Sigmoid colon (tissue), 7 donors: ENCODE measurements around the gene HAPLN3. TPM values are rescaled to one million over a fixed set of nuclear protein-coding genes. Genes with fewer than 3 reads are reported as not detected.
A peak's percentile ranks its signal among the peaks of the same experiment; 100 is the strongest.

Experiments
- DNase-seq: peaks from one replicate; pipeline ENCODE4 v3.0.0-alpha.2; 2019
- H3K27ac ChIP-seq, 4 donors: fragments of 200-600 bp; sonication (generic); one replicate each; pipeline ENCODE4 v1.5.1; 2016 to 2019; ENCODE audit warnings: mild to moderate bottlenecking in 1 of 4
- H3K27me3 ChIP-seq, 3 donors: fragments of 200-600 bp; sonication (generic); one replicate each; pipeline ENCODE4 v1.5.1; 2019; ENCODE audit warnings: mild to moderate bottlenecking in 1 of 3
- H3K36me3 ChIP-seq, 4 donors: fragments of 200-600 bp; sonication (generic); one replicate each; pipeline ENCODE4 v1.5.1; 2016 to 2019
- H3K4me1 ChIP-seq, 4 donors: fragments of 200-600 bp; sonication (generic); one replicate each; pipeline ENCODE4 v1.5.1; 2017 to 2019
- H3K4me3 ChIP-seq, 4 donors: fragments of 200-600 bp; sonication (generic); one replicate each; pipeline ENCODE4 v1.5.1; 2017 to 2019; ENCODE audit warnings: mild to moderate bottlenecking in 2 of 4, moderate library complexity in 1 of 4
- H3K9me3 ChIP-seq, 4 donors: fragments of 200-600 bp in 3 of 4; sonication (generic) in 3 of 4; one replicate each; pipeline versions ENCODE4 v1.5.1 to v1.6.1; 2013 to 2019
- CTCF ChIP-seq, 4 experiments: fragments of 450-650 bp in 3 of 4; fragments of 200-600 bp in 1 of 4; IDR thresholded peaks; one replicate each; pipeline ENCODE4 v1.5.1; 2016 to 2019; ENCODE audit warnings: antibody characterized with exemption in 4 of 4, mild to moderate bottlenecking in 3 of 4, moderate library complexity in 2 of 4
- EP300 ChIP-seq, 4 donors: sonication (generic); formaldehyde crosslinking; IDR thresholded peaks; one replicate each; pipeline ENCODE4 v1.6.1; 2017; ENCODE audit warnings: antibody characterized with exemption in 4 of 4
- POLR2A ChIP-seq, 2 donors: fragments of 450-650 bp; IDR thresholded peaks; one replicate each; pipeline ENCODE4 v1.6.1; 2016; ENCODE audit warnings: antibody characterized with exemption in 2 of 2, mild to moderate bottlenecking in 2 of 2, moderate library complexity in 2 of 2
- POLR2AphosphoS5 ChIP-seq, 4 donors: sonication (generic); formaldehyde crosslinking; IDR thresholded peaks; one replicate each; pipeline ENCODE4 v1.6.1; 2017; ENCODE audit warnings: antibody characterized with exemption in 4 of 4
- WGBS, 2 donors: extraction: QIAGEN DNeasy Blood & Tissue Kit; methylation state at CpG; one replicate each; pipeline ENCODE4 v1.1.7; 2013; 5-methylcytosine and 5-hydroxymethylcytosine counted together
- intact Hi-C: fragments of 100-400 bp; cut with DNase I; formaldehyde crosslinking; loops from one replicate; pipeline ENCODE4 v1.15.1; 2023
- polyA plus RNA-seq, 3 donors: library from polyadenylated mRNA; stranded (reverse); fragments of 200-250 nt; gene quantifications; one replicate each; pipeline ENCODE4 v1.2.3, GENCODE V29; 2013
- total RNA-seq, 4 donors: library from RNA; depleted of rRNA; stranded (reverse); fragments of >200 nt; gene quantifications; one replicate each; pipeline ENCODE4 v1.1.0, GENCODE V29; 2016
- donor health status: healthy with polysubstance abuse.
- donor health status: Bipolar disorder and iron deficiency.
- donor health status: healthy.

The HAPLN3 gene
- total and polyA plus RNA-seq, 7 donors, result 0.60 to 20.9 (median 4.2) TPM; not detected in 1

GRCh38 chr15:88835646-88836045 is 59.7 kb downstream of the HAPLN3 start:
- no peak for DNase-seq
- Histone ChIP-seq H3K9me3 (no peaks in the 10 kb centered on the region), H3K27ac (no peak overlapping the region), H3K27me3 (no peaks in the 10 kb centered on the region), H3K4me1 (no peaks in the 10 kb centered on the region), H3K36me3 (no peaks in the 10 kb centered on the region), H3K4me3 (no peak overlapping the region)
- intact Hi-C loops, result no loop called here
- no peak for TF ChIP-seq CTCF (IDR thresholded peaks at IDR 0.05)
- TF ChIP-seq POLR2A (IDR thresholded peaks at IDR 0.05), result no peak
- no peak for TF ChIP-seq POLR2AphosphoS5 (IDR thresholded peaks at IDR 0.05)
- TF ChIP-seq EP300 (IDR thresholded peaks at IDR 0.05), result no peak
- WGBS, 2 donors, result 45 to 64% methylated on average over 2 of the region's 2 CpGs

- Histone ChIP-seq H3K4me3 (no peak overlapping the region), H3K36me3 (no peaks in the 10 kb centered on the region), H3K27me3 (no peaks in the 10 kb centered on the region), H3K9me3 (no peaks in the 10 kb centered on the region), H3K4me1 (no peaks in the 10 kb centered on the region), H3K27ac (no peak overlapping the region)
- DNase-seq, result no peak
- WGBS, 2 donors, result 84 to 89% methylated on average over 4 of the region's 4 CpGs
- intact Hi-C loops, result no loop called here
- TF ChIP-seq CTCF (IDR thresholded peaks at IDR 0.05) (no peak), POLR2A (IDR thresholded peaks at IDR 0.05) (no peak), POLR2AphosphoS5 (IDR thresholded peaks at IDR 0.05) (no peak), EP300 (IDR thresholded peaks at IDR 0.05) (no peak)
Observed at GRCh38 chr15:88835119-88835518, 60.2 kb downstream of the HAPLN3 start.

- intact Hi-C loops, result loop anchor here (1.0 to 5.0 kb wide), 2 partner anchors 177 to 357 kb away; no protein-coding TSS in a partner anchor
- TF ChIP-seq CTCF (IDR thresholded peaks at IDR 0.05) (peak; percentile 34 to 63 (median 44)), POLR2A (IDR thresholded peaks at IDR 0.05) (no peak), EP300 (IDR thresholded peaks at IDR 0.05) (no peak), POLR2AphosphoS5 (IDR thresholded peaks at IDR 0.05) (no peak)
- Histone ChIP-seq H3K27ac (peak overlapping the region in 1 of 4 donors; percentile 26), H3K4me3 (no peak overlapping the region), H3K36me3 (no peaks in the 10 kb centered on the region), H3K4me1 (no peaks in the 10 kb centered on the region), H3K9me3 (no peaks in the 10 kb centered on the region), H3K27me3 (no peaks in the 10 kb centered on the region)
- 44 to 53% methylated on average over 14 of the region's 14 CpGs for WGBS, 2 donors
- DNase-seq, result no peak
Observed at GRCh38 chr15:88834211-88834812, 61.0 kb downstream of the HAPLN3 start.

GRCh38 chr15:88833731-88834100 is 61.6 kb downstream of the HAPLN3 start:
- Histone ChIP-seq H3K4me3 (no peak overlapping the region), H3K9me3 (no peaks in the 10 kb centered on the region), H3K36me3 (no peaks in the 10 kb centered on the region), H3K27me3 (no peaks in the 10 kb centered on the region), H3K27ac (peak overlapping the region in 2 of 4 donors; percentile 14 to 26), H3K4me1 (no peaks in the 10 kb centered on the region)
- TF ChIP-seq CTCF (IDR thresholded peaks at IDR 0.05) (no peak), EP300 (IDR thresholded peaks at IDR 0.05) (no peak), POLR2AphosphoS5 (IDR thresholded peaks at IDR 0.05) (no peak), POLR2A (IDR thresholded peaks at IDR 0.05) (no peak)
- DNase-seq, result no peak
- 59 to 73% methylated on average over 8 of the region's 8 CpGs for WGBS, 2 donors
- intact Hi-C loops, result loop anchor here (1.0 to 5.0 kb wide), 3 partner anchors 176 to 356 kb away; partner anchors contain the start of gene AEN
